ENCODE results near the gene MANF. TPM values are rescaled to one million over a fixed set of nuclear protein-coding genes. Genes with fewer than 3 reads are reported as not detected.

The MANF gene
- total and polyA plus RNA-seq, 7 donors = 12.6 to 42.4 (median 18.3) TPM

DNA sequence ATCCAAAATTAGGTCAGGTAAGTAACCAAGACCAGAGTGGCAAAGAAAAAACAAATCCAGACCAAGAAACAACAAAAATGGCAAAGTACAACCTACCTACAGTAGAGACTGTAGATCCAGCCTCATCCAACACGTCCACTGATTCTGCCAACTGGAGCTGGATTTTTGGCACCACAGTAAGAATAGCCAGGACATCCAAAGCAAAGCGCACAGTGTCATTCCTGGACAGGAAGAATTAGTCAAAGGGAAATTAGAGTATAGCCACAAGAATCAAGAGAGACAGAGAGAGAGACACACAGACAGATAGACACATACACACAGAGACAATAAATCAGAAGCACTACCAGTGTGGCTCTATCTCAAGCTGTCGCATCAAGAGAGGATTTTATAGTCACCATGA lies 37.1 kb downstream of the MANF start:
- peaks cover 10 to 96% of the 10 kb centered on the region in 2 donors for H3K36me3 ChIP-seq (ENCODE audit: insufficient read depth in 1 of 2, low read depth in 1 of 2)
- H3K9me3 ChIP-seq = no peaks in the 10 kb centered on the region
- no peaks in the 10 kb centered on the region for H3K4me1 ChIP-seq
- intact Hi-C loops (cut with DNase I) = loop anchor here (10.0 kb wide), 2 partner anchors 53 to 223 kb away; no protein-coding TSS in a partner anchor
- no peak for ATAC-seq
- H3K27ac ChIP-seq = no peak overlapping the region
- H3K27me3 ChIP-seq (ENCODE audit: insufficient read depth in 3 of 3, low read length in 2 of 3) = no peaks in the 10 kb centered on the region
- TF ChIP-seq, protein P1, sequence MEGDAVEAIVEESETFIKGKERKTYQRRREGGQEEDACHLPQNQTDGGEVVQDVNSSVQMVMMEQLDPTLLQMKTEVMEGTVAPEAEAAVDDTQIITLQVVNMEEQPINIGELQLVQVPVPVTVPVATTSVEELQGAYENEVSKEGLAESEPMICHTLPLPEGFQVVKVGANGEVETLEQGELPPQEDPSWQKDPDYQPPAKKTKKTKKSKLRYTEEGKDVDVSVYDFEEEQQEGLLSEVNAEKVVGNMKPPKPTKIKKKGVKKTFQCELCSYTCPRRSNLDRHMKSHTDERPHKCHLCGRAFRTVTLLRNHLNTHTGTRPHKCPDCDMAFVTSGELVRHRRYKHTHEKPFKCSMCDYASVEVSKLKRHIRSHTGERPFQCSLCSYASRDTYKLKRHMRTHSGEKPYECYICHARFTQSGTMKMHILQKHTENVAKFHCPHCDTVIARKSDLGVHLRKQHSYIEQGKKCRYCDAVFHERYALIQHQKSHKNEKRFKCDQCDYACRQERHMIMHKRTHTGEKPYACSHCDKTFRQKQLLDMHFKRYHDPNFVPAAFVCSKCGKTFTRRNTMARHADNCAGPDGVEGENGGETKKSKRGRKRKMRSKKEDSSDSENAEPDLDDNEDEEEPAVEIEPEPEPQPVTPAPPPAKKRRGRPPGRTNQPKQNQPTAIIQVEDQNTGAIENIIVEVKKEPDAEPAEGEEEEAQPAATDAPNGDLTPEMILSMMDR (IDR thresholded peaks at IDR 0.05) = no peak
- no peak overlapping the region for H3K4me3 ChIP-seq
- DNase-seq = no peak
- 91 to 97% (median 93%) methylated on average over 3 of the region's 3 CpGs for WGBS, 3 donors

DNA sequence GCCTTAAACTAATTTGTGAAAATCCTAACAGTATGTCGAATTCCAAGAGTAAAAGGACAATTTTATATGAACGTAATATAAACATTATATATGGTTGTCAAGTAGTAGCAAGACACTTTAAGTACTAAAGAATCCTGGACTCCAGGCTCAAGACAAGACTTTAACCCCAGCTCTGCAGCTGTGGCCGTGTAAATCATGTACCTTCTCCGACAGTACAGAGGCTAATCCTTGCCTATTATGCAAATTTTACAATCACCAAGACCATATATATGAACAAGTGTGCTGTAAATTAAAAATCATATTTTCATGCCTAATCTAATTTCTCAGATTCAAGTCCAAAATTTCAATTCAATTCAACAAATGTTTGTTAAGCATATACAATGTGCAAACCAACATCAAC lies 41.8 kb downstream of the MANF start:
- H3K9me3 ChIP-seq = no peaks in the 10 kb centered on the region
- H3K4me1 ChIP-seq = no peaks in the 10 kb centered on the region
- intact Hi-C loops (cut with DNase I) = loop anchor here (10.0 kb wide), 2 partner anchors 48 to 218 kb away; no protein-coding TSS in a partner anchor
- no peak for ATAC-seq
- DNase-seq = no peak
- no peak overlapping the region for H3K27ac ChIP-seq
- 84 to 91% (median 86%) methylated on average over 4 of the region's 4 CpGs for WGBS, 3 donors
- no peak overlapping the region for H3K4me3 ChIP-seq
- peaks cover 9 to 94% of the 10 kb centered on the region in 2 donors for H3K36me3 ChIP-seq (ENCODE audit: insufficient read depth in 1 of 2, low read depth in 1 of 2)
- H3K27me3 ChIP-seq (ENCODE audit: insufficient read depth in 3 of 3, low read length in 2 of 3) = no peaks in the 10 kb centered on the region
- TF ChIP-seq, protein P1 (IDR thresholded peaks at IDR 0.05) = no peak

DNA sequence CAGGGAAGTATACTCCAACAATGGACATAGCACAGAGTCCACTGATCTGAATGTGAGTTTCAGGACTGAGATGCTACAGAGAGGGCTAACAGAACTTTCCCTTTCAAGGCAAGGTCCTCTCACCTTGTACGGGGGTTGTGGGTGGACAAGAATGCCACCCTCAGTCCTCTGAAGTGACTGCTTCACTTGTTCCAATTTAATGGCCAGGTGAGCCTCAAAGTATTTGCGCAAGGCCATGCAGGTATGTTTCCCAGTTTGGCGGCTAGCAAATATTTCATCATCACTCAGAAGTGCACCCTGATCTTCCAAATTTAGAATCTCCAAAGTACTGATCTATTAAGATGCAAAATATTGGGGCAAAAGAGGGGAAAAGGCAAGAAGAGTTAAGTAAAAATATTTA lies 44.0 kb downstream of the MANF start:
- H3K27me3 ChIP-seq (ENCODE audit: insufficient read depth in 3 of 3, low read length in 2 of 3) = no peaks in the 10 kb centered on the region
- no peaks in the 10 kb centered on the region for H3K4me1 ChIP-seq
- DNase-seq = no peak
- ATAC-seq = no peak
- no peak overlapping the region for H3K27ac ChIP-seq
- H3K36me3 ChIP-seq (ENCODE audit: insufficient read depth in 1 of 2, low read depth in 1 of 2) = peaks cover 9 to 93% of the 10 kb centered on the region in 2 donors
- no peak overlapping the region for H3K4me3 ChIP-seq
- intact Hi-C loops (cut with DNase I) = loop anchor here (10.0 kb wide), 2 partner anchors 46 to 216 kb away; no protein-coding TSS in a partner anchor
- no peaks in the 10 kb centered on the region for H3K9me3 ChIP-seq
- TF ChIP-seq, protein P1 (IDR thresholded peaks at IDR 0.05) = no peak
- 94 to 99% (median 95%) methylated on average over 3 of the region's 3 CpGs for WGBS, 3 donors

DNA sequence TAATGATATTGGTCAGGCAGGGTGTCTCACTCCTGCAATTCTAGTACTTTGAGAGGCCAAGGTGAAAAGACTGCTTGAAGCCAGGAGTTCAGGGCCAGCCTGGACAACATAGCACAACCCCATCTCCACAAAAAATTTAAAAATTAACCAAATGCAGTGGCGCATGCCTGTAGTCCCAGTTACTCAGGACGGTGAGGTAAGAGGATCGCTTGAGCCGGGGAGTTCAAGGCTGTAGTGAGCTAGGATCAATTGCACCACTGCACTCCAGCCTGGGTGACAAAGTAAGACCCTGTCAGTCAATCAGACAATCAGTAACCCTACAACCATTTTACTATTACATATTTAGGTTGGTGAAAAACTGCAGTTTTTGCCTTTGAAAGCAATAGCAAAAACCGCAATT lies 49.0 kb downstream of the MANF start:
- no peaks in the 10 kb centered on the region for H3K27me3 ChIP-seq (ENCODE audit: insufficient read depth in 3 of 3, low read length in 2 of 3)
- DNase-seq (no peak), ATAC-seq (no peak)
- TF ChIP-seq, protein P1 (IDR thresholded peaks at IDR 0.05) = no peak
- no peaks in the 10 kb centered on the region for H3K4me1 ChIP-seq
- H3K36me3 ChIP-seq (ENCODE audit: insufficient read depth in 1 of 2, low read depth in 1 of 2) = peaks cover 9 to 81% of the 10 kb centered on the region in 2 donors
- H3K9me3 ChIP-seq = no peaks in the 10 kb centered on the region
- H3K27ac ChIP-seq = no peak overlapping the region
- whole genome bisulfite sequencing, 3 donors = 96 to 98% (median 97%) methylated on average over 5 of the region's 5 CpGs
- H3K4me3 ChIP-seq = no peak overlapping the region
- intact Hi-C loops (cut with DNase I) = no loop called here

DNA sequence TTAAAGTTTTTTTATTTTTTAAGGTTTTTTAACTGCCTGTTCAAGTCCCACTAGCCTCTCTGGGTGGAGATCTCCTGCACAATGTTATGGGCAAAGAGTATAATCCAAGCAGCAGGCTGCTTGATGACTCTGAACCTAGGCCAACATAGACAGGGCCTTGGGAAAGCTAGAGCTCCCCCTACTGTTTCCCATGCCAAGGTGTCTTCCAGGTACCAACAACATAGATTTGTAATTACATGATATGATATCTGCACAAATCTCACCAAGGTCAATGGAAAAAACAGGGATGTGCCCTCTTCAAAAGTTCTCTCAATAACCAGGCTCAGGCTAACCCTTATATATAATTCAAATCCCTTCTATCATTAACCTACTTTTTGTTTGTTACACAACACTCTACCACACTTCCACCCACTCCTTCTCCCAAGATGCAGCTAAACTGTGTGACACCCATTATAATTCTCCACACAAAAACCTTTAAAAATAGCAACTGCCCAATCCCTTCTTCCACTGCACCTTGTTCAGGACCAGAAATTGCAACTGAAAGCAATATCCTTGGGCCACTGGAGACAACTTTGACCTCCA lies 49.7 kb downstream of the MANF start:
- intact Hi-C loops (cut with DNase I) = no loop called here
- Histone ChIP-seq H3K9me3 (no peaks in the 10 kb centered on the region), H3K4me3 (no peak overlapping the region), H3K27ac (no peak overlapping the region), H3K4me1 (no peaks in the 10 kb centered on the region), H3K27me3 (ENCODE audit: insufficient read depth in 3 of 3, low read length in 2 of 3) (no peaks in the 10 kb centered on the region), H3K36me3 (ENCODE audit: insufficient read depth in 1 of 2, low read depth in 1 of 2) (peaks cover 8 to 81% of the 10 kb centered on the region in 2 donors)
- ATAC-seq (peak in 3 of 4 donors; percentile 81 to 89 (median 86)), DNase-seq (no peak)
- TF ChIP-seq, protein P1 (IDR thresholded peaks at IDR 0.05) = peak; percentile 57

Measured in psoas muscle (tissue), 8 donors.